Uterus (tissue), 4 donors: ENCODE data around the gene BICD2. TPM values are rescaled to one million over a fixed set of nuclear protein-coding genes. Genes with fewer than 3 reads are reported as not detected.

ENCODE experiments used
- DNase-seq, 2 donors: peaks; one replicate each; pipeline ENCODE4 v3.0.0-alpha.2; 2019 to 2020
- H3K27ac ChIP-seq, 2 donors: fragments of 200-600 bp; sonication (generic); 1 replicate in 1 of 2; 2 replicates in 1 of 2; pipeline ENCODE4 v1.5.1; 2016 to 2018
- H3K27me3 ChIP-seq, 2 donors: fragments of 200-600 bp; sonication (generic); one replicate each; pipeline ENCODE4 v1.5.1; 2018 to 2019; ENCODE audit warnings: control low read depth in 1 of 2
- H3K36me3 ChIP-seq, 2 donors: fragments of 200-600 bp; sonication (generic); one replicate each; pipeline ENCODE4 v1.5.1; 2019; ENCODE audit warnings: control low read depth in 1 of 2
- H3K4me1 ChIP-seq, 2 donors: fragments of 200-600 bp; sonication (generic); one replicate each; pipeline ENCODE4 v1.5.1; 2018 to 2019; ENCODE audit warnings: control low read depth in 1 of 2
- H3K4me3 ChIP-seq, 2 donors: fragments of 200-600 bp; sonication (generic); 1 replicate in 1 of 2; 2 replicates in 1 of 2; pipeline ENCODE4 v1.5.1; 2018 to 2019; ENCODE audit warnings: mild to moderate bottlenecking in 1 of 2
- H3K9me3 ChIP-seq, 2 donors: fragments of 200-600 bp; sonication (generic); one replicate each; pipeline ENCODE4 v1.5.1; 2019; ENCODE audit warnings: control low read depth in 1 of 2
- POLR2A ChIP-seq, 2 donors: fragments of 450-650 bp; IDR thresholded peaks; one replicate each; pipeline ENCODE4 v1.6.1; 2016; ENCODE audit warnings: antibody characterized with exemption in 2 of 2, mild to moderate bottlenecking in 1 of 2, moderate library complexity in 1 of 2
- intact Hi-C: fragments of 100-400 bp; cut with DNase I; formaldehyde crosslinking; loops from one replicate; pipeline ENCODE4 v1.15.1; 2023; ENCODE audit warnings: low total_unique reads
- total RNA-seq, 4 donors: library from RNA; depleted of rRNA in 3 of 4; stranded (reverse); fragments of >200 nt in 3 of 4; gene quantifications; one replicate each; pipeline versions ENCODE4 v1.1.0 to v1.2.4, GENCODE V29; 2014 to 2023
- TF ChIP-seq, protein P1 (sequence below), 4 experiments: fragments of 200-600 bp in 2 of 4; fragments of 450-650 bp in 2 of 4; sonication (generic) in 2 of 4; IDR thresholded peaks; one replicate each; pipeline ENCODE4 v1.5.1; 2016 to 2019; ENCODE audit warnings: antibody characterized with exemption in 4 of 4, mild to moderate bottlenecking in 2 of 4, moderate library complexity in 1 of 4
- donor health status: DM: yes; HTN: yes; CAD: no.

The BICD2 gene
- total RNA-seq, 4 donors from 2014 or later: 5.6 to 45.1 (median 22.8) TPM

DNA sequence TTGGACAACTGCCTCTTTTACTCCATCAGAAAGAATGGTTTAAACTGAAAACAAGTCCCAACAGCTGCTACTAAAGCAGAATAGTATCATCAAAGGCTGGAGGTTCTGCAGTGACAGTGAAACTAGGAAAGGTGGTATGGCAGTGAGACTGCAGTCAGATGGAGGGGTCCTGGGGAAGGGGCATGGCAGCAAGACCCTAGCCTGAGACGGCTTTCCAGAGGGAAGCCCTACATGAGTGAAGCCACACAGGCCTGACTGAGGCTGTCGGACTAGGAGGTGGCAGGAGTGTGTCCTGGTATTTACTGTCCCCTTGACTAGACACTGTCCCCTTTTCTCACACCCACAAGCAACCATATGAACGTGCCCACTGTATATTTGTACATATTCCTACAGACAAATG, 54.3 kb downstream of the BICD2 start:
- TF ChIP-seq POLR2A (IDR thresholded peaks at IDR 0.05): no peak
- TF ChIP-seq, protein P1, sequence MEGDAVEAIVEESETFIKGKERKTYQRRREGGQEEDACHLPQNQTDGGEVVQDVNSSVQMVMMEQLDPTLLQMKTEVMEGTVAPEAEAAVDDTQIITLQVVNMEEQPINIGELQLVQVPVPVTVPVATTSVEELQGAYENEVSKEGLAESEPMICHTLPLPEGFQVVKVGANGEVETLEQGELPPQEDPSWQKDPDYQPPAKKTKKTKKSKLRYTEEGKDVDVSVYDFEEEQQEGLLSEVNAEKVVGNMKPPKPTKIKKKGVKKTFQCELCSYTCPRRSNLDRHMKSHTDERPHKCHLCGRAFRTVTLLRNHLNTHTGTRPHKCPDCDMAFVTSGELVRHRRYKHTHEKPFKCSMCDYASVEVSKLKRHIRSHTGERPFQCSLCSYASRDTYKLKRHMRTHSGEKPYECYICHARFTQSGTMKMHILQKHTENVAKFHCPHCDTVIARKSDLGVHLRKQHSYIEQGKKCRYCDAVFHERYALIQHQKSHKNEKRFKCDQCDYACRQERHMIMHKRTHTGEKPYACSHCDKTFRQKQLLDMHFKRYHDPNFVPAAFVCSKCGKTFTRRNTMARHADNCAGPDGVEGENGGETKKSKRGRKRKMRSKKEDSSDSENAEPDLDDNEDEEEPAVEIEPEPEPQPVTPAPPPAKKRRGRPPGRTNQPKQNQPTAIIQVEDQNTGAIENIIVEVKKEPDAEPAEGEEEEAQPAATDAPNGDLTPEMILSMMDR (IDR thresholded peaks at IDR 0.05): no peak

DNA sequence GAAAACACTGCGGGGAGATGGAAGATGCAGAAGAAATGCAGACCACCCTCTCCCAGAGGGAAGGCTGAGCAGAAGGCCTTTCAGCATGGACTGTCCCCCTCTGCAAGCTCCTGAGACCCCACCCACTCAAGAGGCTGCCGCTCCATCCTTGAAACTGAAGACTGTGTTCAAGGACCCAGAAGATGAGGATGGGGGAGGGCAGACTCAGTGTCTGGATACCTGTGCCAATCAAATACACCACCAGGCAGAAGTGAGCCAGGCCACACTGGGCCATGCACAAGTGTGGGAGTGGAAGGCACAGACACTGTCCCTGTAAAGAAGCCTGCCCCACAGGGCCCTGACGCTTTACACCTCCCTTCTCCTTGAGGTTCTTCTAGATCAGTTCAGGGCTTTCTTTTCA, 54.7 kb downstream of the BICD2 start:
- H3K27ac ChIP-seq: no peak overlapping the region
- no peak overlapping the region for H3K4me3 ChIP-seq
- DNase-seq: no peak
- no peaks in the 10 kb centered on the region for H3K27me3 ChIP-seq
- no peaks in the 10 kb centered on the region for H3K36me3 ChIP-seq
- TF ChIP-seq POLR2A (IDR thresholded peaks at IDR 0.05): no peak
- TF ChIP-seq, protein P1 (IDR thresholded peaks at IDR 0.05): no peak
- H3K4me1 ChIP-seq: no peaks in the 10 kb centered on the region
- no peaks in the 10 kb centered on the region for H3K9me3 ChIP-seq
- intact Hi-C loops: no loop called here

More for the DNA sequence above, 54.3 kb downstream of the BICD2 start:
- Histone ChIP-seq H3K27me3 (no peaks in the 10 kb centered on the region), H3K4me3 (no peak overlapping the region), H3K36me3 (no peaks in the 10 kb centered on the region), H3K27ac (no peak overlapping the region), H3K9me3 (no peaks in the 10 kb centered on the region), H3K4me1 (no peaks in the 10 kb centered on the region)
- DNase-seq: no peak
- intact Hi-C loops: no loop called here

DNA sequence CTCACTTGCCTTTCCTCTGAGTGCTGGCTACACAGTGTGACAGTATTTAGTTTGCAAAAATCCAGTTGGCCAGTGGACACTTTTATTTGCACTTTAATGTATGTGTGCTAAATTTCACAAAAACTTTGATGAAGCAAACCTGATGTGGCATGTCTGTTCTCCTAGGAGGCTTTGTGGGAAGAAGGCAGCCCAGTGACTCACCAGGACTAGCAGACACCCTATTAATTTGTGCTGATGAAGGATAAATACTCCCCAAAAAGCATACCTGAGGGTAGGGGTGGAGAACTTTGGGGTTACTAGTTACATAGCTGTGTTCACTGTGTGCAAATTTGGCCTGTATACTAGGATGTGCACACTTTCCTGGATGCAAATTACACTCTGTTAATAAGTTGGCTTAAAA, 55.4 kb downstream of the BICD2 start:
- Histone ChIP-seq H3K27ac (no peak overlapping the region), H3K4me3 (no peak overlapping the region), H3K4me1 (no peaks in the 10 kb centered on the region), H3K36me3 (no peaks in the 10 kb centered on the region), H3K27me3 (no peaks in the 10 kb centered on the region), H3K9me3 (no peaks in the 10 kb centered on the region)
- TF ChIP-seq POLR2A (IDR thresholded peaks at IDR 0.05): no peak
- TF ChIP-seq, protein P1 (IDR thresholded peaks at IDR 0.05): no peak
- intact Hi-C loops: no loop called here
- no peak for DNase-seq

DNA sequence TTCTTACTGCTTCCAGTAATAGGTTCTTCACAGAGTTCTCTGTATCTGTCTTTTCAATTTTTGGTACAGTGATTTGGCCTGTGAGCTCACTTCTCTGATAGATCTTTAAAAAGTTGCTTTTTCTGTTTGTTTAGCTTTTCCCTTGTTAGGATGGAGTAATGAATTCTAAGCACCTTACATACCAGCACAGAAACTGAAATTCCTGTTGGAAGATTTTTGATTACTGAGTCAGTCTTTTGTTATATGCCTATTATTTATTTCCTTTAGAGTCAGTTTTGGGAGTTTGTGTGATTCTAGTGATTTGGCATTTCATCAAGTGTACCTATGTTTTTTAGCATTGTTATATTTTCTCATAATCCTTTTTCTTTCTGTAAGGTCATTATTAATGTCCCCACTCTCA, 57.1 kb downstream of the BICD2 start:
- Histone ChIP-seq H3K27me3 (no peaks in the 10 kb centered on the region), H3K27ac (no peak overlapping the region), H3K4me3 (no peak overlapping the region), H3K4me1 (no peaks in the 10 kb centered on the region), H3K9me3 (no peaks in the 10 kb centered on the region), H3K36me3 (no peaks in the 10 kb centered on the region)
- TF ChIP-seq POLR2A (IDR thresholded peaks at IDR 0.05): no peak
- TF ChIP-seq, protein P1 (IDR thresholded peaks at IDR 0.05): no peak
- intact Hi-C loops: no loop called here
- DNase-seq: no peak

DNA sequence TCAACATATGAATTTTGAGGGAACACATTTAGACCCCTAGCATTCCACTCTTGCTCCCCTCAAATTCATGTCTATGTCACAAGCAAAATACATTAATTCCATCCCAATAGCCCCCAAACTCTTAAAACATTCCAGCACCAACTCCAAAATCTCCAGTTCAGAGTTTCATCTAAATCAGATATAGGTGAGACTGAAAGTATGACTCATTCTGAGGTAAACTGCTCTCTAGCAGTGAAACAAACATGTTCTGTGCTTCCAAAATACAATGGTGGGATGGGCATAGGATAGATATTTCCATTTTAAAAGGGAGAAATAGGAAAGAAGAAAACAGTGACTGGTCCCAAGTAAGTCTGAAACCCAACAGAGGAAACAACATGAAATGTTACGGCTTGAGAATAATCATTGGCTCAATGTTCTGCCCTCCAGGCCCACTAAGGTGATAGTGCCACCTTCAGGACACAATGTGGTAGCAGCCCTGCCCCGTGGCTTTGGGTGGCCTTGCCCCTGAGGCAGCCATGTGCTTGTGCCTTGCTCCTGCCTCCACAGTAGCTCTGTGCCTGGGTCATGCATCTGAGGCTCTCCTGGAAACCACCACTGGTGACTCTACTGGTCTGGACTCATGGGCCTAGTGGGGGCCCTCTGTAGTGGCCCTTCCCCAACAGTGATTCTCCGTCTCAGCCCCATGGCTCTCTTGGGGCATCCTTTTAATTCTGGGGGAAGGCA, 58.3 kb downstream of the BICD2 start:
- TF ChIP-seq, protein P1 (IDR thresholded peaks at IDR 0.05): no peak
- no peak for TF ChIP-seq POLR2A (IDR thresholded peaks at IDR 0.05)
- no peak for DNase-seq

More for the DNA sequence above, 58.3 kb downstream of the BICD2 start:
- intact Hi-C loops: no loop called here
- Histone ChIP-seq H3K27ac (no peak overlapping the region), H3K36me3 (no peaks in the 10 kb centered on the region), H3K4me3 (no peak overlapping the region), H3K4me1 (no peaks in the 10 kb centered on the region), H3K9me3 (no peaks in the 10 kb centered on the region), H3K27me3 (no peaks in the 10 kb centered on the region)
